GM23338 (cell line): ENCODE results near the gene CCDC57. TPM values are rescaled to one million over a fixed set of nuclear protein-coding genes. Genes with fewer than 3 reads are reported as not detected.

Source experiments
- ATAC-seq: fragments of 200-7000 bp; cut with Tn5 transposase; 3 replicates; pipeline ENCODE4 v1.9.1; 2020
- DNase-seq: peaks from one replicate; pipeline ENCODE4 v3.0.0-alpha.2; 2015; ENCODE audit warnings: low spot score
- H2AFZ ChIP-seq: fragments of 200-600 bp; sonication (generic); 2 replicates; pipeline ENCODE4 v1.8.0; 2016; ENCODE audit warnings: antibody characterized with exemption, mild to moderate bottlenecking, moderate library complexity
- H3F3A ChIP-seq: fragments of 200-600 bp; sonication (generic); replicated peaks from 2 replicates; pipeline ENCODE4 v1.8.0; 2017; ENCODE audit warnings: antibody characterized with exemption, mixed run types, low read depth
- H3K27ac ChIP-seq: fragments of 200-600 bp; sonication (generic); 2 replicates; pipeline ENCODE4 v1.6.1; 2016; ENCODE audit warnings: low read depth
- H3K27me3 ChIP-seq: fragments of 200-600 bp; sonication (generic); 2 replicates; pipeline ENCODE4 v1.8.0; 2016; ENCODE audit warnings: mild to moderate bottlenecking, mixed run types, moderate library complexity; ENCODE audit not compliant: insufficient read depth
- H3K36me3 ChIP-seq: fragments of 200-600 bp; sonication (generic); 2 replicates; pipeline ENCODE4 v1.8.0; 2016; ENCODE audit warnings: mild to moderate bottlenecking; ENCODE audit not compliant: insufficient read depth
- H3K4me1 ChIP-seq: fragments of 200-600 bp; sonication (generic); 2 replicates; pipeline ENCODE4 v1.8.0; 2016; ENCODE audit warnings: mild to moderate bottlenecking, moderate library complexity; ENCODE audit not compliant: insufficient read depth
- H3K4me2 ChIP-seq: fragments of 200-600 bp; sonication (generic); 2 replicates; pipeline ENCODE4 v1.7.1; 2017; ENCODE audit warnings: mixed run types
- H3K4me3 ChIP-seq: fragments of 200-600 bp; sonication (generic); 2 replicates; pipeline ENCODE4 v1.6.1; 2016; ENCODE audit warnings: mixed run types
- H3K79me2 ChIP-seq: fragments of 200-600 bp; sonication (generic); replicated peaks from 2 replicates; pipeline ENCODE4 v1.8.0; 2017; ENCODE audit warnings: mild to moderate bottlenecking; ENCODE audit not compliant: insufficient read depth
- H3K9me2 ChIP-seq: fragments of 200-600 bp; sonication (generic); 2 replicates; pipeline ENCODE4 v1.8.0; 2017; ENCODE audit not compliant: insufficient read depth
- H4K20me1 ChIP-seq: fragments of 200-600 bp; sonication (generic); replicated peaks from 2 replicates; pipeline ENCODE4 v1.8.0; 2017; ENCODE audit warnings: mild to moderate bottlenecking; ENCODE audit not compliant: insufficient read depth
- H3K27ac Mint-ChIP-seq: 2 replicates; pipeline ENCODE4 v1.8.0; 2020; ENCODE audit warnings: inconsistent platforms, mild to moderate bottlenecking, moderate library complexity, mixed read lengths
- H3K27me3 Mint-ChIP-seq: 3 replicates; pipeline ENCODE4 v1.8.0; 2022; ENCODE audit warnings: low read depth, mild to moderate bottlenecking, moderate library complexity, mixed read lengths, inconsistent platforms; ENCODE audit not compliant: insufficient read depth, poor library complexity
- H3K36me3 Mint-ChIP-seq: 3 replicates; pipeline ENCODE4 v1.8.0; 2021; ENCODE audit warnings: low read depth, mild to moderate bottlenecking, inconsistent platforms, moderate library complexity, mixed read lengths
- H3K4me1 Mint-ChIP-seq: 3 replicates; pipeline ENCODE4 v1.8.0; 2020; ENCODE audit warnings: mild to moderate bottlenecking, inconsistent platforms, mixed read lengths
- H3K4me3 Mint-ChIP-seq: 3 replicates; pipeline ENCODE4 v1.8.0; 2021; ENCODE audit warnings: moderate library complexity, mild to moderate bottlenecking, inconsistent platforms, mixed read lengths
- H3K9me3 Mint-ChIP-seq: 3 replicates; pipeline ENCODE4 v1.8.0; 2020; ENCODE audit warnings: moderate library complexity, mild to moderate bottlenecking, inconsistent platforms, mixed read lengths
- CREB1 ChIP-seq: fragments of 250-450 bp; sonication (Bioruptor Pico); IDR thresholded peaks from 2 replicates; pipeline ENCODE4 v1.5.0; 2020; ENCODE audit warnings: low read depth, mild to moderate bottlenecking, moderate library complexity
- EZH2 ChIP-seq: fragments of 200-600 bp; sonication (generic); IDR thresholded peaks from one replicate; pipeline ENCODE4 v1.8.0; 2017; ENCODE audit warnings: antibody characterized with exemption, mild to moderate bottlenecking, low read depth; ENCODE audit not compliant: unreplicated experiment
- EZH2phosphoT487 ChIP-seq: fragments of 200-600 bp; sonication (generic); IDR thresholded peaks from one replicate; pipeline ENCODE4 v1.8.1; 2018; ENCODE audit warnings: antibody characterized with exemption; ENCODE audit not compliant: unreplicated experiment
- JUNB ChIP-seq: IDR thresholded peaks from one replicate; pipeline ENCODE4 v1.6.1; 2016; ENCODE audit warnings: antibody characterized with exemption; ENCODE audit not compliant: unreplicated experiment
- NANOG ChIP-seq: IDR thresholded peaks from 2 replicates; pipeline ENCODE4 v1.6.1; 2016; ENCODE audit warnings: antibody characterized with exemption, borderline replicate concordance
- STAT1 ChIP-seq: IDR thresholded peaks from one replicate; pipeline ENCODE4 v1.6.1; 2016; ENCODE audit warnings: antibody characterized with exemption; ENCODE audit not compliant: unreplicated experiment
- ZNF114 ChIP-seq: fragments of 250-450 bp; sonication (Bioruptor Pico); IDR thresholded peaks from 2 replicates; pipeline ENCODE4 v1.5.0; 2020; ENCODE audit warnings: mild to moderate bottlenecking, moderate library complexity
- ZNF331 ChIP-seq: fragments of 250-450 bp; sonication (Bioruptor Pico); IDR thresholded peaks from 2 replicates; pipeline ENCODE4 v1.5.0; 2020; ENCODE audit warnings: low read depth, mild to moderate bottlenecking, moderate library complexity
- polyA plus RNA-seq: library from polyadenylated mRNA; unstranded; fragments of >200 nt; fragmentation: Nextera tagmentation; extraction: Ambion mirVana; gene quantifications from 2 replicates; pipeline ENCODE4 v1.2.1, GENCODE V29; 2016
- total RNA-seq: library from RNA; depleted of rRNA; stranded (reverse); fragments of >200 nt; shearing (Covaris generic); gene quantifications from 2 replicates; pipeline ENCODE4 v1.2.3, GENCODE V29; 2014
- TF ChIP-seq, protein P1 (sequence below), 2 experiments: fragments of 200-600 bp in 1 of 2; sonication (generic) in 1 of 2; conservative IDR thresholded peaks; 2 replicates each; pipeline versions ENCODE4 v1.5.1 to v1.6.1; 2016 to 2017; ENCODE audit warnings: antibody characterized with exemption in 2 of 2, low read depth in 2 of 2, mild to moderate bottlenecking in 2 of 2, moderate library complexity in 1 of 2
- TF ChIP-seq, protein P2 (sequence below): fragments of 250-450 bp; sonication (Bioruptor Pico); IDR thresholded peaks from 2 replicates; pipeline ENCODE4 v1.5.0; 2020; ENCODE audit warnings: mild to moderate bottlenecking, moderate library complexity

Gene CCDC57
- total and polyA plus RNA-seq, 2 experiments from 2014 or later = 7.0 to 16.3 TPM

DNA sequence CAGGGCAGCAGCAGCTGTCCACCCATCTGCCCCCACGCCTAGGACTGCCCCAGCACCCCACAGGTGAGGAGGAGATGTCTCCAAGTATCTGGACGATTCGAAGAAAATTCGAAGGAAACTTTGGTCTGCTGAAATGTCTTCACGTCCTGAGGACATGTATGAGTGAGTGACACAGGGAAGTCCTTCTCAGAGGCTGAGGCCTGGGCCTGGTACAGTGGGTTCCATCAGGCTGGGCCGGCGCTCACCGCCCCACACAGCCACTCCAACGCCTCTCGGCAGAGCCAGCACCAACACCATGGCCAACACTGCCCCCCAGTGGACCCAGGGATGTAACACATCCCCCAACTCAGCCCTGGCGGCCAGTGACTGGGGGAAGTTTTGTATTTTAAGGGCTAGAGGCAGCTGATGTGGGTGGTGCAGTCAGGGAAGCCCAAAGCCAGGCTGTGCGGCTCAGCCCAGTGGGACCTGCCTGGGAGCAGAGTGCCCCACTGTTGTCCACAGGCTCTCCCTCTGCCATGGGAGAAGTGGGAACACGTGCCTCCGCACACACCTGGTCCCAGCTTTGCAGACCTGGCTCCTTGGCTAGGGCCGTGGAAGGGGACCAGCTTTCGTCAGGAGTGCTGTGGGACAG is 58.8 kb downstream of the CCDC57 start:
- Mint-ChIP-seq H3K4me3 (no peak overlapping the region), H3K27me3 (peaks cover 22% of the 10 kb centered on the region), H3K36me3 (peaks cover 17% of the 10 kb centered on the region; the same call in 2 of the 3 replicates), H3K9me3 (peaks cover 19% of the 10 kb centered on the region), H3K4me1 (no peaks in the 10 kb centered on the region), H3K27ac (no peak overlapping the region)
- H3K4me1 ChIP-seq = no peaks in the 10 kb centered on the region
- H3K4me3 ChIP-seq = no peak overlapping the region
- H2AFZ ChIP-seq = no peak overlapping the region
- no peaks in the 10 kb centered on the region for H3K9me2 ChIP-seq
- DNase-seq (peak; percentile 93), ATAC-seq (peak; percentile 96)
- no peaks in the 10 kb centered on the region for H3K27me3 ChIP-seq
- TF ChIP-seq ZNF331 (CRISPR knock-in tag) = no peak
- TF ChIP-seq, protein P1, sequence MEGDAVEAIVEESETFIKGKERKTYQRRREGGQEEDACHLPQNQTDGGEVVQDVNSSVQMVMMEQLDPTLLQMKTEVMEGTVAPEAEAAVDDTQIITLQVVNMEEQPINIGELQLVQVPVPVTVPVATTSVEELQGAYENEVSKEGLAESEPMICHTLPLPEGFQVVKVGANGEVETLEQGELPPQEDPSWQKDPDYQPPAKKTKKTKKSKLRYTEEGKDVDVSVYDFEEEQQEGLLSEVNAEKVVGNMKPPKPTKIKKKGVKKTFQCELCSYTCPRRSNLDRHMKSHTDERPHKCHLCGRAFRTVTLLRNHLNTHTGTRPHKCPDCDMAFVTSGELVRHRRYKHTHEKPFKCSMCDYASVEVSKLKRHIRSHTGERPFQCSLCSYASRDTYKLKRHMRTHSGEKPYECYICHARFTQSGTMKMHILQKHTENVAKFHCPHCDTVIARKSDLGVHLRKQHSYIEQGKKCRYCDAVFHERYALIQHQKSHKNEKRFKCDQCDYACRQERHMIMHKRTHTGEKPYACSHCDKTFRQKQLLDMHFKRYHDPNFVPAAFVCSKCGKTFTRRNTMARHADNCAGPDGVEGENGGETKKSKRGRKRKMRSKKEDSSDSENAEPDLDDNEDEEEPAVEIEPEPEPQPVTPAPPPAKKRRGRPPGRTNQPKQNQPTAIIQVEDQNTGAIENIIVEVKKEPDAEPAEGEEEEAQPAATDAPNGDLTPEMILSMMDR (conservative IDR thresholded peaks at IDR 0.05; ENCODE audit: low read depth in 2 of 2) = peak; percentile 88 to 97
- H3K36me3 ChIP-seq = no peaks in the 10 kb centered on the region
- no peak overlapping the region for H3K27ac ChIP-seq
- no peaks in the 10 kb centered on the region for H3F3A ChIP-seq
- H4K20me1 ChIP-seq = no peaks in the 10 kb centered on the region; the same call in 1 of the 2 replicates
- H3K4me2 ChIP-seq = no peak overlapping the region
- no peaks in the 10 kb centered on the region for H3K79me2 ChIP-seq

DNA sequence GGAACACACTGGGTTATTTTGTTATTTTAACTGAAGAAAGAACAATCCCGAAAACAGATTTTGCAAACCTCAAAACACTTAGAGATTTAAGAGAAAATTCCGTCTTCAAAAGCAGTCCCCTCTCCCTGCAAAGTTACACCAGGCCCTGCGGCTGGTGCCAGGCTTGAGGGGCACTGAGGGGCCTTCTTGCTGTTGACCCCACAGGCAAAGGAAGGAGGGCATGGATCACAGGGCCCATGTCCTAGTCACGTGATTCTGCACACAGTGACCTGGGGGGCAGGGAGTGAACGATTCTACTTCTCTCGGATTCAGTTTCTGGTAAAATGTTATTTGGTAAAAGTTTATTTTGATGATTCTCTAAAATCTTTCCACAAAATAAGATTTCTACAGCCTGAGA is 59.3 kb downstream of the CCDC57 start:
- no peaks in the 10 kb centered on the region for H3K36me3 ChIP-seq
- no peaks in the 10 kb centered on the region for H3K4me1 Mint-ChIP-seq
- ATAC-seq = no peak
- TF ChIP-seq EZH2phosphoT487 (no peak), CREB1 (CRISPR knock-in tag) (no peak), ZNF114 (no peak), NANOG (no peak), STAT1 (no peak), EZH2 (no peak), JUNB (no peak)
- TF ChIP-seq, protein P2, sequence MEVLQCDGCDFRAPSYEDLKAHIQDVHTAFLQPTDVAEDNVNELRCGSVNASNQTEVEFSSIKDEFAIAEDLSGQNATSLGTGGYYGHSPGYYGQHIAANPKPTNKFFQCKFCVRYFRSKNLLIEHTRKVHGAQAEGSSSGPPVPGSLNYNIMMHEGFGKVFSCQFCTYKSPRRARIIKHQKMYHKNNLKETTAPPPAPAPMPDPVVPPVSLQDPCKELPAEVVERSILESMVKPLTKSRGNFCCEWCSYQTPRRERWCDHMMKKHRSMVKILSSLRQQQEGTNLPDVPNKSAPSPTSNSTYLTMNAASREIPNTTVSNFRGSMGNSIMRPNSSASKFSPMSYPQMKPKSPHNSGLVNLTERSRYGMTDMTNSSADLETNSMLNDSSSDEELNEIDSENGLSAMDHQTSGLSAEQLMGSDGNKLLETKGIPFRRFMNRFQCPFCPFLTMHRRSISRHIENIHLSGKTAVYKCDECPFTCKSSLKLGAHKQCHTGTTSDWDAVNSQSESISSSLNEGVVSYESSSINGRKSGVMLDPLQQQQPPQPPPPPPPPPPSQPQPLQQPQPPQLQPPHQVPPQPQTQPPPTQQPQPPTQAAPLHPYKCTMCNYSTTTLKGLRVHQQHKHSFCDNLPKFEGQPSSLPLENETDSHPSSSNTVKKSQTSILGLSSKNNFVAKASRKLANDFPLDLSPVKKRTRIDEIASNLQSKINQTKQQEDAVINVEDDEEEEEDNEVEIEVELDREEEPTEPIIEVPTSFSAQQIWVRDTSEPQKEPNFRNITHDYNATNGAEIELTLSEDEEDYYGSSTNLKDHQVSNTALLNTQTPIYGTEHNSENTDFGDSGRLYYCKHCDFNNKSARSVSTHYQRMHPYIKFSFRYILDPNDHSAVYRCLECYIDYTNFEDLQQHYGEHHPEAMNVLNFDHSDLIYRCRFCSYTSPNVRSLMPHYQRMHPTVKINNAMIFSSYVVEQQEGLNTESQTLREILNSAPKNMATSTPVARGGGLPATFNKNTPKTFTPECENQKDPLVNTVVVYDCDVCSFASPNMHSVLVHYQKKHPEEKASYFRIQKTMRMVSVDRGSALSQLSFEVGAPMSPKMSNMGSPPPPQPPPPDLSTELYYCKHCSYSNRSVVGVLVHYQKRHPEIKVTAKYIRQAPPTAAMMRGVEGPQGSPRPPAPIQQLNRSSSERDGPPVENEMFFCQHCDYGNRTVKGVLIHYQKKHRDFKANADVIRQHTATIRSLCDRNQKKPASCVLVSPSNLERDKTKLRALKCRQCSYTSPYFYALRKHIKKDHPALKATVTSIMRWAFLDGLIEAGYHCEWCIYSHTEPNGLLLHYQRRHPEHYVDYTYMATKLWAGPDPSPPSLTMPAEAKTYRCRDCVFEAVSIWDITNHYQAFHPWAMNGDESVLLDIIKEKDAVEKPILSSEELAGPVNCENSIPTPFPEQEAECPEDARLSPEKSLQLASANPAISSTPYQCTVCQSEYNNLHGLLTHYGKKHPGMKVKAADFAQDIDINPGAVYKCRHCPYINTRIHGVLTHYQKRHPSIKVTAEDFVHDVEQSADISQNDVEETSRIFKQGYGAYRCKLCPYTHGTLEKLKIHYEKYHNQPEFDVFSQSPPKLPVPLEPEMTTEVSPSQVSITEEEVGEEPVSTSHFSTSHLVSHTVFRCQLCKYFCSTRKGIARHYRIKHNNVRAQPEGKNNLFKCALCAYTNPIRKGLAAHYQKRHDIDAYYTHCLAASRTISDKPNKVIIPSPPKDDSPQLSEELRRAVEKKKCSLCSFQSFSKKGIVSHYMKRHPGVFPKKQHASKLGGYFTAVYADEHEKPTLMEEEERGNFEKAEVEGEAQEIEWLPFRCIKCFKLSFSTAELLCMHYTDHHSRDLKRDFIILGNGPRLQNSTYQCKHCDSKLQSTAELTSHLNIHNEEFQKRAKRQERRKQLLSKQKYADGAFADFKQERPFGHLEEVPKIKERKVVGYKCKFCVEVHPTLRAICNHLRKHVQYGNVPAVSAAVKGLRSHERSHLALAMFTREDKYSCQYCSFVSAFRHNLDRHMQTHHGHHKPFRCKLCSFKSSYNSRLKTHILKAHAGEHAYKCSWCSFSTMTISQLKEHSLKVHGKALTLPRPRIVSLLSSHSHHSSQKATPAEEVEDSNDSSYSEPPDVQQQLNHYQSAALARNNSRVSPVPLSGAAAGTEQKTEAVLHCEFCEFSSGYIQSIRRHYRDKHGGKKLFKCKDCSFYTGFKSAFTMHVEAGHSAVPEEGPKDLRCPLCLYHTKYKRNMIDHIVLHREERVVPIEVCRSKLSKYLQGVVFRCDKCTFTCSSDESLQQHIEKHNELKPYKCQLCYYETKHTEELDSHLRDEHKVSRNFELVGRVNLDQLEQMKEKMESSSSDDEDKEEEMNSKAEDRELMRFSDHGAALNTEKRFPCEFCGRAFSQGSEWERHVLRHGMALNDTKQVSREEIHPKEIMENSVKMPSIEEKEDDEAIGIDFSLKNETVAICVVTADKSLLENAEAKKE = no peak

More for the DNA sequence above, 59.3 kb downstream of the CCDC57 start:
- peaks cover 17% of the 10 kb centered on the region; the same call in 2 of the 3 replicates for H3K36me3 Mint-ChIP-seq
- Histone ChIP-seq H3K79me2 (no peaks in the 10 kb centered on the region), H2AFZ (no peak overlapping the region), H4K20me1 (no peaks in the 10 kb centered on the region; the same call in 1 of the 2 replicates), H3K4me1 (no peaks in the 10 kb centered on the region), H3K9me2 (no peaks in the 10 kb centered on the region), H3K27me3 (no peaks in the 10 kb centered on the region), H3K27ac (no peak overlapping the region), H3F3A (no peaks in the 10 kb centered on the region), H3K4me2 (no peak overlapping the region), H3K4me3 (no peak overlapping the region)
- H3K27ac Mint-ChIP-seq = no peak overlapping the region
- DNase-seq = no peak
- no peak overlapping the region for H3K4me3 Mint-ChIP-seq
- peaks cover 19% of the 10 kb centered on the region for H3K9me3 Mint-ChIP-seq
- peaks cover 22% of the 10 kb centered on the region for H3K27me3 Mint-ChIP-seq
